Activated T-cell treated with anti-CD3 and anti-CD28 coated beads, Interleukin-2, amount 50 U/mL, for 72 hours (primary cell): Measurements from ENCODE around the gene MOG. TPM values are rescaled to one million over a fixed set of nuclear protein-coding genes. Genes with fewer than 3 reads are reported as not detected.

ENCODE experiments used
- ATAC-seq, 2 donors: fragments of 150-1000 bp; cut with Tn5 transposase; replicated peaks in 1 of 2; 2 replicates each; pipeline ENCODE4 v1.10.0; 2021; ENCODE audit warnings: moderate library complexity in 2 of 2, mild to moderate bottlenecking in 1 of 2
- DNase-seq, 2 donors: peaks; one replicate each; pipeline ENCODE4 v3.0.0; 2021 to 2022; ENCODE audit warnings: mixed read lengths in 1 of 2
- H3K27ac Mint-ChIP-seq: one replicate; pipeline ENCODE4 v1.8.0; 2022; ENCODE audit warnings: mild to moderate bottlenecking, moderate library complexity, mixed read lengths
- H3K27me3 Mint-ChIP-seq: one replicate; pipeline ENCODE4 v1.8.0; 2022; ENCODE audit warnings: low read depth, mixed read lengths
- H3K36me3 Mint-ChIP-seq, 2 donors: one replicate each; pipeline ENCODE4 v1.8.0; 2022; ENCODE audit warnings: mixed read lengths in 2 of 2, mild to moderate bottlenecking in 1 of 2; ENCODE audit not compliant: insufficient read depth in 2 of 2
- H3K4me1 Mint-ChIP-seq: one replicate; pipeline ENCODE4 v1.8.0; 2022; ENCODE audit warnings: low read depth, mixed read lengths
- H3K4me3 Mint-ChIP-seq, 2 donors: one replicate each; pipeline ENCODE4 v1.8.0; 2022; ENCODE audit warnings: mild to moderate bottlenecking in 2 of 2, mixed read lengths in 2 of 2, moderate library complexity in 2 of 2
- H3K9me3 Mint-ChIP-seq, 2 donors: one replicate each; pipeline ENCODE4 v1.8.0; 2022; ENCODE audit warnings: mixed read lengths in 2 of 2
- total RNA-seq, 2 donors: library from RNA; stranded (reverse); gene quantifications; one replicate each; pipeline ENCODE4 v1.2.3, GENCODE V29; 2022

MOG gene
- total RNA-seq, 2 donors from 2014 or later: not detected

DNA sequence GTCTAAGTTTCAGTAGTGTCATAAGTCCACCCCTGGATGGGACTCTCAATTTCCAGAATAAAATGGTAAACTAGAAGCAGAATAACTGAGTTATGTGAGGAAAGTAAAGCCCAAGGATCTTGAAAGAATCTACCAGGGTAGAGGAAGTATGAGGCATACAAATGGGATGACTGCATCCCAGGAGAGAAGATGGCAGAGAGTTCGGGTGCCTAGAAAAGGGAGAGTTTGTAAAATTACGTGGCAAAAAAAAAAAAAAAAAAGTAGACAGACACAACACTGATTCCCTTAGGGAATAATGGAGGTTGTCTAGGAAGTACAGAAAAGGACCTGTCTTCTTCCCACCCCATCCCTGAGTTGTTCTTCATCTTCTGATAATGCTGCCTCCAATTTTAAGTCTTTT lies 27.3 kb upstream of the MOG start:
- peaks cover 55% of the 10 kb centered on the region for H3K4me1 Mint-ChIP-seq
- H3K9me3 Mint-ChIP-seq: no peaks in the 10 kb centered on the region
- ATAC-seq: no peak
- H3K27ac Mint-ChIP-seq: no peak overlapping the region
- peak overlapping the region; percentile 89 to 93 for H3K4me3 Mint-ChIP-seq
- DNase-seq: no peak
- H3K27me3 Mint-ChIP-seq: peaks cover 23% of the 10 kb centered on the region
- peaks cover 3 to 5% of the 10 kb centered on the region in 2 donors for H3K36me3 Mint-ChIP-seq

DNA sequence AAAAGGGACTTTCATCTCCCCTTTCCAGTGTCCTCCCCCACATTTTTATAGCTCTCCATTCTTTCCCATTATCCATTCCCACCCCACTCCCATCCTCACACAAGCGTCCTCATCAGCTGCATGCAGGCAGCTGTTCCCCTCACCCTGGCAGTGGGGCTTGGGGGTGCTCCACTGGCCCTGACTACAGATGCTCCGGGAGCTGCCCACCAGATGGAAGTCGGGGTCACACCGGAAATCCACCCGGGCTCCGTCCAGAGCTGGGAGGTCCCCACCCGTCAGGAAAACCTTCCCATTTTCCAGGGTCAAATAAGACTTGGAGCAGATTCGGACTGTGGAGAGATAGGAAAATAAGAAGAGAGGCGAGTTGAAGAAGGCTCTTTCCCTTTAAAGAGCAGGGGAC lies 26.6 kb upstream of the MOG start:
- peak overlapping the region in 1 of 2 donors; percentile 11 for H3K4me3 Mint-ChIP-seq
- ATAC-seq: no peak
- H3K27me3 Mint-ChIP-seq: peaks cover 23% of the 10 kb centered on the region
- peaks cover 55% of the 10 kb centered on the region for H3K4me1 Mint-ChIP-seq
- no peaks in the 10 kb centered on the region for H3K9me3 Mint-ChIP-seq
- H3K27ac Mint-ChIP-seq: no peak overlapping the region
- H3K36me3 Mint-ChIP-seq: peaks cover 3 to 5% of the 10 kb centered on the region in 2 donors
- DNase-seq: no peak

DNA sequence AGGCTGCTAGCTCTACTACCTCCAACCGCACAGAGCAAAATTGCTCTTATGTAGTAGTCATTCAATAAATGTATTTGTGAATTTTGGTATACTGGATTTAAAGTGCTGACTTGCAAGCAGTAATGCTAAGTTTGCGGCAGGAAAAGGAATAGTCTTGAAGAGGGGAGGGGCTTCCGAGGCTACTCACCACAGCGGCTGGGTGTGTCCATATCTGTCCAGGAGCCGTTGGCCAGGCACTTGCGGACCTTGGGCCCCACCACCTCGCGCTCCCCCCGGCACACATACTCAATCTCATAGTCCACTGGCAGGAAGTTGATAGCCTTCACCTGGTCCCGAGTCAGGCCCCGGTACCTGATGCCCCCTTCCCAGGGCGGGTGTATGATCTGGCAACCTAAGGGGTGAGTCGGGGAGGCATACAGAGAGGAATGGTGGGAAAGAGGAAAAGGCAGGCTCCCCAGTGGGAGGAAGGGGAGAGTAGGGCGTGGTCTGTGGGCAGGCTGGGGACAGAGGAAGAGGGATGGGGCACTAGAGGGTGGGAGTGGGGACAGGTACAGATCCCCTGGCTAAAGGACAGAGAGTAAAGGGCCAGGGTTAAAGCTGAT lies 25.6 kb upstream of the MOG start:
- peaks cover 55% of the 10 kb centered on the region for H3K4me1 Mint-ChIP-seq
- H3K4me3 Mint-ChIP-seq: peak overlapping the region; percentile 83 to 92
- no peak overlapping the region for H3K27ac Mint-ChIP-seq
- ATAC-seq: no peak
- H3K9me3 Mint-ChIP-seq: no peaks in the 10 kb centered on the region
- H3K36me3 Mint-ChIP-seq: peaks cover 3 to 5% of the 10 kb centered on the region in 2 donors
- H3K27me3 Mint-ChIP-seq: peaks cover 21% of the 10 kb centered on the region
- DNase-seq: no peak

DNA sequence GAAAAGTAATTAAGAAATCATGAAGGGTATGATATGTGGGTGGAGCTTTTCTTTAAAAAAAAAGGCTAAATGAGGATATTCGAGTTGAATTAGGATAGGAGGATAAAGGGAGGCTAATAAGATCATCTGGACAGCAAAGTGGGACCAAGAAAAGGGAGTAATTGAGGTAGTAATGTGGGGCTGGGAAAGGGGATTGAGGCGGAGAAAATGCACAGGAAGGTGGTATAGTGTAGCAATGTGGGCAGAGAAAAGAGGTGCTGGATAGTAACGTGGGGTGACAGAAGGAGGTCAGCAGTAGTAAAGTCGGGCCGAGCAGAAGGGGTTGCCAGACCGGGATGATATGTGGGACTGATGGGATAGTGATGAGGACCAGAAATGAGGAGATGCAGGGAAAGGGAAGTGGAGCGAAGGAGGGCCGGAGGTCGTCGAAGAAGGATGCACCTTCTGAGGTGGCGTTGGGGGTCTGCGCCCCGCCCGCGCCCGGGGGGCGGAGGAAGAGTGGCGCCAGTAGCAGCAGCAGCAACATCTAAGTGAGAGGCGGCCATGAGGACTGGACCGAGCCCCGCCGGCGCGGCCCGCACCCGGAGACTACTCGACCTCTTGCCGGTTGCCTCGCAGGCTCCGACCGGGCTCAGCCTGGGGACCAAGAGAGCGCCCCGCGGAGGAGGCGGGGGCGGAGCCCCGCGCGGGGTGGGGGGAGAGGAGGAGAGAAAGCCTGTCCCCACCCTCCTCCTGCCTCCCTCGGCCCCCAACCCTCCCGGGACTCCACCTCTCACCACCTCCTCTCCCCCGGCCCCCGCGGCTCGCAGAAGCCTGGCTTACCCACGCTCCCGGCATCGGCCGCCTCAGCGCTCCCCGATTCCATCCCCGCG lies 24.8 kb upstream of the MOG start:
- peak; percentile 50 to 57 for ATAC-seq
- peaks cover 3 to 5% of the 10 kb centered on the region in 2 donors for H3K36me3 Mint-ChIP-seq
- H3K4me1 Mint-ChIP-seq: peaks cover 55% of the 10 kb centered on the region
- H3K27ac Mint-ChIP-seq: peak overlapping the region; percentile 55
- peak; percentile 62 to 71 for DNase-seq
- H3K27me3 Mint-ChIP-seq: peaks cover 13% of the 10 kb centered on the region
- no peaks in the 10 kb centered on the region for H3K9me3 Mint-ChIP-seq
- H3K4me3 Mint-ChIP-seq: peak overlapping the region; percentile 83 to 92

DNA sequence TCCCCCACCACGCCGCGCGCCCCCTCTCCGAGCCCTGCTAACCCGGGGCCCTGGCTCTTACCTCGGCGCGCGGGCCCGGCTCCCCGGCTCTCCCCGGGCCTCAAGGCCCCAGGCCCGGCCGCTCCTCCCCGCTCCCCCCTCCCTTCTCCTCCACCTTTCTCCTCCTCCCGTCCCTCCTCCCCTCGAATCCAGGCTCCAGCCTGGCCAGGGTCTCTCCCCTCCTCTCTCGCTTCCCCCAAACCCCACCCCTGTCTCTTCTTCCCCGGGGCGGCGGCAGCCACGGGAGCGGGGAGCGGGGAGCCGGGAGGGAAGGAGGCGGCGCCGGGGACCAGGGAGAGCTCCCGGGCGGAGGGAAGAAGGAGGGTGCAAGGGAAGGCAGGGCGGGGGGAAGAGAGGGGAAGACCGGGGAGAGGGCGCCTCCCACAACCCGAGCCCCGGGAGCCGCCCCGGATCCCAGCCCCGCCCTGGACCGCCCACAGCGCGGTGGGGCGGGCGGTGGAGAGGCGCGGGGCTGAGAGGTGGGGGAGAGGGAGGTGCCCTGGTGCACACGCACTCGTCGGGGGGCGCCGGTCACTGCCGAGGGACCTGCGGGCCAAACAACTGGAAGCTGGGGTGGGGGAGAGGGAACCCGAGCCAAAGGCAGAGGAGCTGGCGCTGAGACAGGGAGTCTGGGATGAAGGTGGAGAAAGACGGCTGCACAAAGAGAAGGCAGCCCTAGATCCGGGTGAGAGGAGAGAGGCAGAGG lies 23.9 kb upstream of the MOG start, which contains the start of gene GABBR1:
Gene GABBR1 (minus strand): TSS at position 395 of the 745 bp plus-strand sequence. CDS start 798 bp downstream, outside the sequence.
- Mint-ChIP-seq H3K4me3 (peak within 1 kb of the TSS; percentile 83 to 92), H3K9me3 (no peaks in the 10 kb centered on the region), H3K4me1 (peaks cover 55% of the 10 kb centered on the region), H3K36me3 (peaks cover 3 to 5% of the 10 kb centered on the region in 2 donors), H3K27ac (peak within 1 kb of the TSS; percentile 55), H3K27me3 (peaks cover 13% of the 10 kb centered on the region)
- peak; percentile 87 to 90 for ATAC-seq
- peak; percentile 78 to 80 for DNase-seq

DNA sequence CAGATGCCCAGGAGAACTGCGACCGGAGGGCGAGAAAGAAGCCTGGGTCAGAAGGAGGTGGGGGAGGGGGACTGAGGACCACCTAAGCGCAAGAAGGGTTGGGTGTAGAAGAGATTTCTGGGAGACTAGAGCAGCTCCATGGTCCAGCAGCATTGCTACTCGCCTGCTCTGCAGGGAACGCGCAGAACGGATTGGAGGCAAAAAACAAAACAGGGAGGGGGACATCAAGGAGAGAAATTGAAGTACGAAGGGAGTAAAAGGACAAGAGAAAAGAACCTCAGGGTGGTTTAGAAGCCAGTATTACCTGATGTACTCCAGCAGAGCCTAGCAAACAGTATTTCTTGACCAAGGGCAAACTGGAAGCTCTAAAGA lies 23.4 kb upstream of the MOG start:
- no peak for ATAC-seq
- no peak for DNase-seq
- H3K27me3 Mint-ChIP-seq: peaks cover 13% of the 10 kb centered on the region
- no peaks in the 10 kb centered on the region for H3K9me3 Mint-ChIP-seq
- peak overlapping the region; percentile 0 for H3K27ac Mint-ChIP-seq
- H3K4me3 Mint-ChIP-seq: peak overlapping the region; percentile 71 to 83
- H3K4me1 Mint-ChIP-seq: peaks cover 49% of the 10 kb centered on the region
- peaks cover 3 to 5% of the 10 kb centered on the region in 2 donors for H3K36me3 Mint-ChIP-seq

DNA sequence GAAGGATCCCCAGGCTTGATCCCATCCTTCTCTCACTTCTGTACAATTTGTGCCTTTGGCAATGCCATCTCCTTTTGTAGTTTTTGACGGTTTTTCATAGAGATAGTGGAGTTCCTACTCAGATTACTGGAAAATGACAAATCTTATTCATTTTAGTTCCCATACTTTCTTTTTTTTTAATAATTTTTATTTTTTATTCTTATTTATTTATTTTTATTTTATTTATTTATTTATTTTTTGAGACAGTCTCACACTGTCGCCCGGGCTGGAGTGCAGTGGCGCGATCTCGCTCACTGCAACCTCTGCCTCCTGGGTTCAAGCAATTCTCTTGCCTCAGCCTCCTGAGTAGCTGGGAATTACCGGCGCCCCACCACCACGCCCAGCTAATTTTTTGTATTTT lies 19.6 kb upstream of the MOG start:
- Mint-ChIP-seq H3K27ac (no peak overlapping the region), H3K4me1 (peaks cover 23% of the 10 kb centered on the region), H3K36me3 (no peaks in the 10 kb centered on the region), H3K27me3 (no peaks in the 10 kb centered on the region), H3K4me3 (no peak overlapping the region), H3K9me3 (no peaks in the 10 kb centered on the region)
- ATAC-seq (no peak), DNase-seq (no peak)

DNA sequence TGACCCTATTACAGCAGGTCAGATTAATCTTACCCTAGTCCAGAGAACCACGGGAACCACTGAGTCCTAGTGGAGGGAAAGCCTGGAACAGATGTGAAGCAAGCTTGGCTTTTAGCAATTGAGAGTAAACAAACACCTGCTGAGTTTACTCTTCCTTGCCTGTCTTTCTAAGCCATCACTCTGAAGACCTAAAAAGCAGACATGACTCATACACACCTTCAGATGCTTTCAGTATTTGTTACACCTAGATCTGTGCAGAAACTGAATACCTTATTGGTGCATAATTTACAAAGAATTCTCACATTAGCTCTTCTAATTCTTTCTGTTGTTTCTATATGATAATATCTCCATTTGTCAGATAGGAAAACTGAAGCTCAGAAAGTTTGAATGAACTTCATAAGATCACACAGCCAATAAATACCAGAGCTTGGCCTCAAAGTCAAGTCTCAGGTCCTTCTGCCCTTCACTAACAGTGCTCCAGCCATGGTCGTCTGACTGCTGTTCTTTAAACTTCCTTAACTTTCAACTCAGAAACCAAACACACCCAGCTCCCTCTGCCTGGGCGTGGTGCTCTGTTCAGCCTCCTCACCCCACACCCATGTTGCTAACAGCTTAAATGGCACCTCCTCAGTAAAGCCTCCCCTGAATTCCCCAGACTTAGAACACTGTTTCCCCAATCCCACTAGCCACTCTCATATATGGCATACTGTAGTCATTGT lies 15.3 kb upstream of the MOG start:
- Mint-ChIP-seq H3K27me3 (no peaks in the 10 kb centered on the region), H3K9me3 (no peaks in the 10 kb centered on the region), H3K36me3 (no peaks in the 10 kb centered on the region), H3K4me1 (peaks cover 19% of the 10 kb centered on the region), H3K4me3 (peak overlapping the region; percentile 23 to 42), H3K27ac (peak overlapping the region; percentile 54)
- DNase-seq (no peak), ATAC-seq (peak; percentile 84 to 85)

DNA sequence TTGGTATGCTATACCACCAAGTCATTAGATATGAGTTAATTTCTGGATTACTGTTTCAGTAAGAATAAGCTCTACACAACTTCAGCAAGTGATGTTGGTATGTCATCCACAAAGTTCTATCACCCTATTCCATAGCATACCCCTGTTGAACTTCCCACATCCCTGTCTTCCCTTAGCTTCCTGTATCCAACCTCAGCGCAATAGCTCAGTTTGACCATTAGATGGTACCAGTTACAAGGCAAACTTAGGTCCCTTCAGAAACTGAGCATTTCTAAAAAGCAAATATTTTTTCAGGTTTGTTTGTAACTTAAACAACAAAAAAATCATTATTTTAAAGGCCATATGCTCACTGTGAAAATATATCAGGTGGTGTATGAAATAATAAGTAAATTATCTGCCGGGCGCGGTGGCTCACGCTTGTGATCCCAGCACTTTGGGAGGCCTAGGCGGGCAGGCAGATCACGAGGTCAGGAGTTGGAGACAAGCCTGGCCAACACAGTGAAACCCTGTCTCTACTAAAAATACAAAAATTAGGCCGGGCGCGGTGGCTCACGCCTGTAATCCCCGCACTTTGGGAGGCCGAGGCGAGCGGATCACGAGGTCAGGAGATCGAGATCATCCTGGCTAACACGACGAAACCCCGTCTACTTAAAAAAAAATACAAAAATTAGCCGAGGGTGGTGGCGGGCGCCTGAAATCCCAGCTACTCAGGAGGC lies 8.8 kb upstream of the MOG start:
- Mint-ChIP-seq H3K4me1 (peaks cover 19% of the 10 kb centered on the region), H3K4me3 (no peak overlapping the region), H3K27me3 (no peaks in the 10 kb centered on the region), H3K36me3 (no peaks in the 10 kb centered on the region), H3K9me3 (no peaks in the 10 kb centered on the region), H3K27ac (no peak overlapping the region)
- DNase-seq: no peak
- no peak for ATAC-seq

DNA sequence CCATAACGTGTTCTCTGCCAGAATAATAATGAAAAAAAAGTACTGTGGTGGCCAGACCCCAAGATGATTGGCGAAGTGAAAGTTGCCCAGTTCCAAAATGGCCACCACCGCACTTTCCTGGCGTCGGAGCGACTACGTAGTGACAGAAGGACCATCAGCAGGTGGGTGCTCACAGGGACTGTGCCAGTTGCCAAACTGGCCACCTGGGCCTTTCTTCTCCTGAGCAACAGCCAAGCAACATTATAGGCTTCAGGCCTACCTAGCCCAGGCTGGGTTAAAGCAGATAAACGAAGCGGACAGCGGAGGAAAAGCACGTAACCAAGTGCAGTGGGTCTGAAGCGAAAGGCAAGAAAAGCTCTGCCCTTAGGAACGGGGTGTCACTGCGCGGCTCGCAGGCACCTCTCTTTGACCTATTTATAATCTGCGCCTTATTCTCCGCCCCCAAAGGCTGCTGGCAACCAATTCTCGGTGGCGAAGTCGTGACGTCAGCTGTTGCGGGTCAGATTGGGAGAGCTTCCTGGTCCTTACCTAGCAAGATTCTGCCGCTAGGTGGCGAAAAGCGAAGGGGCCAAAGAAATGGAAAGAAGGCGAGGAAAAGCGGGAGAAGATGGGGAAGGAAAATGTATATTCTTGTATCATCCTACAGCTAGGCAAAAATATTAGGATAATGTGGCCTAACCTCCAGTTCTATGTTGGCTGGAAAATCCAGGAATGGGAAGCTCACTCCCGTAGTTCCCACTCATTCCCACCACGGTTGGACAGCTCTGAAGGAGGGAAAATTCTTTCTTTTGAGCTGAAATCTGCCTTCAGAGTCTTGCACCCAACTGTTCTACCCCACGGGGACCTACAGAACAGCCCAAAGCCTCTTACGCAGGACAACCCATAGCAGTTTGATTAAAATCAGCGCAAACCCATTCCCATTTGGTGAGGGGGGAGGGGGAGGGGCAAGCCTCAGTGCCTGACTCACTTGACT lies 6.9 kb upstream of the MOG start:
- Mint-ChIP-seq H3K4me3 (peak overlapping the region; percentile 96 to 97), H3K9me3 (no peaks in the 10 kb centered on the region), H3K4me1 (peaks cover 14% of the 10 kb centered on the region), H3K36me3 (no peaks in the 10 kb centered on the region), H3K27ac (peak overlapping the region; percentile 88), H3K27me3 (no peaks in the 10 kb centered on the region)
- DNase-seq (peak; percentile 98), ATAC-seq (peak; percentile 97 to 98)

DNA sequence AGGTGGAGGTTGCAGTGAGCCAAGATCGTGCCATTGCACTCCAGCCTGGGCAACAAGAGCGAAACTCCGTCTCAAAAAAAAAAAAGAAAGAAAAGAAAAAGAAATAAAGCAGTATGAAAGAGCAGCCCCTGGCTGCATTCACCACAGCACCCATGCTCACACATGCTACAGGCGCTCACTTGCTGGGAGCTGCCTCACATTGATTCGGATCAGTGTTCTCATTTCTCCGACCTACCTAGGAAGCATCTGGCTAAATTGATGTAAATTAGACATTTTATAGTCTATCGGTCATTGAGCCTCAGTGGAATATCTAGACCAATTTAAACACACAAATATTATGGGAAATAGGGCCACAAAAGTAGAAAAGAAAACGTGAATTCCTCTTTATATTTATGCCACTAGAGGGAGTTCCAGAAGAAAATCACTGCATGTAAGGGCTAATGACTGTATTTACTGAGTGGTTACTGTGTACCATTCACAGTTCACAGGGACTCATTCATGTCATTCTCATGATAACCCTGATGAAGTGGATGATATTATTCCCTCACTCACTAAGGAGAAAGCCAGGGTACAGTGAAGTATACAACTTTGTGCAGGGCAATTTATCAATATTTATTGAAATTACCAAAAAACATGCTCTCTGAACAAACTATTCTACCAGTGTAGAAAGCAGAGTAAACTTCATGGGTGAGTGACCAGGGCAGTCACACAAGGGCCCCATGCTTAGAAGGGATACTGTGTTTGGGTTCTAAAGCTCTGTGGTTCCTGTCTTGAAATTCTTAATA lies 5.3 kb upstream of the MOG start:
- Mint-ChIP-seq H3K9me3 (no peaks in the 10 kb centered on the region), H3K27me3 (peaks cover 11% of the 10 kb centered on the region), H3K4me1 (peaks cover 14% of the 10 kb centered on the region), H3K36me3 (no peaks in the 10 kb centered on the region), H3K4me3 (peak overlapping the region; percentile 29 to 63), H3K27ac (peak overlapping the region; percentile 82)
- DNase-seq (no peak), ATAC-seq (no peak)
